ENCODE data around the gene SLC25A3.
"Not testable (repeated sequence)": the region's sequence is repeated elsewhere in the genome, so short reads cannot be mapped to it uniquely, and the experiment has no call there.

DNA sequence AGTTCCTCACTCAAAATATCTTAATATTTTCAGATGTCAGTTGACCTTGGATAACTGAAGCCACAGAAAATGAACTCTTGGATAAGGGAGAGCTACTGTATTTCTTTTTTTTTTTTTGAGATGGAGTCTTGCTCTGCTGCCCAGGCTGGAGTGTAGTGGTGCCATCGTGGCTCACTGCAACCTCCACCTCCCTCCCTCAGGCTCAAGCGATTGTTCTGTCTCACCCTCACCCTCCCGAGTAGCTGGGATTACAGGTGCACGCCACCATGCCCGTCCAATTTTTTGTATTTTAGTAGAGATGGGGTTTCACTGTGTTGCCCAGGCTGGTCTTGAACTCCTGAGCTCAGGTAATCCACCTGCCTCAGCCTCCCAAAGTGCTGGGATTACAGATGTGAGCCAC, 3.8 kb downstream of the SLC25A3 start:
- TF ChIP-seq, protein P1, sequence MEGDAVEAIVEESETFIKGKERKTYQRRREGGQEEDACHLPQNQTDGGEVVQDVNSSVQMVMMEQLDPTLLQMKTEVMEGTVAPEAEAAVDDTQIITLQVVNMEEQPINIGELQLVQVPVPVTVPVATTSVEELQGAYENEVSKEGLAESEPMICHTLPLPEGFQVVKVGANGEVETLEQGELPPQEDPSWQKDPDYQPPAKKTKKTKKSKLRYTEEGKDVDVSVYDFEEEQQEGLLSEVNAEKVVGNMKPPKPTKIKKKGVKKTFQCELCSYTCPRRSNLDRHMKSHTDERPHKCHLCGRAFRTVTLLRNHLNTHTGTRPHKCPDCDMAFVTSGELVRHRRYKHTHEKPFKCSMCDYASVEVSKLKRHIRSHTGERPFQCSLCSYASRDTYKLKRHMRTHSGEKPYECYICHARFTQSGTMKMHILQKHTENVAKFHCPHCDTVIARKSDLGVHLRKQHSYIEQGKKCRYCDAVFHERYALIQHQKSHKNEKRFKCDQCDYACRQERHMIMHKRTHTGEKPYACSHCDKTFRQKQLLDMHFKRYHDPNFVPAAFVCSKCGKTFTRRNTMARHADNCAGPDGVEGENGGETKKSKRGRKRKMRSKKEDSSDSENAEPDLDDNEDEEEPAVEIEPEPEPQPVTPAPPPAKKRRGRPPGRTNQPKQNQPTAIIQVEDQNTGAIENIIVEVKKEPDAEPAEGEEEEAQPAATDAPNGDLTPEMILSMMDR (IDR thresholded peaks at IDR 0.05), result not testable (repeated sequence)
- TF ChIP-seq POLR2A, EP300 (IDR thresholded peaks at IDR 0.05): not testable (repeated sequence)

All from tibial nerve (tissue), 4 donors.